Ovary (tissue), 9 donors: ENCODE measurements around the gene AFAP1L2. TPM values are rescaled to one million over a fixed set of nuclear protein-coding genes. Genes with fewer than 3 reads are reported as not detected.

Source experiments
- DNase-seq, 5 donors: peaks; one replicate each; pipeline ENCODE4 v3.0.0-alpha.2; 2019 to 2020
- H3K27ac ChIP-seq, 2 donors: fragments of 200-600 bp; one replicate each; pipeline versions ENCODE4 v1.5.1 to v1.8.0; 2019 to 2022
- H3K27me3 ChIP-seq: fragments of 200-600 bp; one replicate; pipeline ENCODE4 v1.8.0; 2022
- H3K36me3 ChIP-seq: fragments of 200-600 bp; sonication (generic); one replicate; pipeline ENCODE4 v1.5.1; 2019
- H3K4me1 ChIP-seq: one replicate; pipeline ENCODE4 v1.8.1; 2013; ENCODE audit warnings: mild to moderate bottlenecking, moderate library complexity; ENCODE audit not compliant: insufficient read depth
- H3K4me3 ChIP-seq: fragments of 200-600 bp; sonication (generic); one replicate; pipeline ENCODE4 v1.5.1; 2017
- H3K9me3 ChIP-seq, 2 donors: fragments of 200-600 bp in 1 of 2; sonication (generic) in 1 of 2; one replicate each; pipeline versions ENCODE4 v1.5.1 to v1.8.1; 2013 to 2019; ENCODE audit warnings: mild to moderate bottlenecking in 1 of 2, moderate library complexity in 1 of 2
- CTCF ChIP-seq, 3 donors: fragments of 450-650 bp in 2 of 3; fragments of 200-600 bp in 1 of 3; IDR thresholded peaks; one replicate each; pipeline versions ENCODE4 v1.5.1 to v1.8.0; 2016 to 2022; ENCODE audit warnings: antibody characterized with exemption in 3 of 3, mild to moderate bottlenecking in 1 of 3
- EP300 ChIP-seq: sonication (generic); formaldehyde crosslinking; IDR thresholded peaks from one replicate; pipeline ENCODE4 v1.6.1; 2017; ENCODE audit warnings: antibody characterized with exemption
- POLR2A ChIP-seq: fragments of 450-650 bp; IDR thresholded peaks from one replicate; pipeline ENCODE4 v1.6.1; 2017; ENCODE audit warnings: antibody characterized with exemption, mild to moderate bottlenecking, moderate library complexity
- WGBS, 3 donors: extraction: QIAGEN DNeasy Blood & Tissue Kit in 1 of 3; methylation state at CpG; one replicate each; pipeline versions ENCODE4 v1.1.5 to v1.1.7; 2013 to 2017; 5-methylcytosine and 5-hydroxymethylcytosine counted together
- intact Hi-C, 4 donors: fragments of 100-400 bp; cut with DNase I; formaldehyde crosslinking; loops; one replicate each; pipeline versions ENCODE4 v1.11.0 to v1.15.1; 2022 to 2023
- polyA plus RNA-seq, 2 donors: library from polyadenylated mRNA; stranded (reverse); fragments of 200-250 nt in 1 of 2; fragments of 350-450 nt in 1 of 2; fragmentation: Illumina TruSeq in 1 of 2; extraction: RNeasy Lipid Tissue Mini Kit (QIAGEN cat#74804) in 1 of 2; gene quantifications; one replicate each; pipeline ENCODE4 v1.2.3, GENCODE V29; 2013 to 2014
- total RNA-seq, 7 donors: library from RNA; depleted of rRNA in 2 of 7; stranded (reverse); fragments of >200 nt in 2 of 7; fragmentation: NEBNext Ultra II Directional in 3 of 7; extraction: Animal tissue kit (Norgen Biotek cat#: 25700) in 3 of 7; gene quantifications; one replicate each; pipeline versions ENCODE4 v1.1.0 to v1.2.4, GENCODE V29; 2016 to 2023
- donor health status: DM: no; HTN: no; CAD: no; lungs with moderate emphysema.
- donor health status: DM: no; HTN: no; CAD: no.
- donor health status: Bipolar disorder and iron deficiency.
- donor health status: DM: yes; HTN: yes; CAD: no.
- donor health status: DM: no; HTN: no; CAD: no.
- donor health status: DM: yes; HTN: yes; CAD: no.

The AFAP1L2 gene
- total and polyA plus RNA-seq, 9 donors = 9.8 to 53.7 (median 23.3) TPM

GRCh38 chr10:114359953-114360345 lies 44.4 kb downstream of the AFAP1L2 start:
- Histone ChIP-seq H3K9me3 (no peaks in the 10 kb centered on the region), H3K36me3 (no peaks in the 10 kb centered on the region), H3K27me3 (no peaks in the 10 kb centered on the region), H3K27ac (no peak overlapping the region), H3K4me3 (no peak overlapping the region), H3K4me1 (peaks cover 9% of the 10 kb centered on the region)
- intact Hi-C loops = no loop called here
- WGBS, 3 donors = 80 to 92% (median 84%) methylated on average over 2 of the region's 2 CpGs
- DNase-seq = no peak
- TF ChIP-seq CTCF (IDR thresholded peaks at IDR 0.05) (no peak), EP300 (no peak), POLR2A (no peak)

- intact Hi-C loops = no loop called here
- Histone ChIP-seq H3K4me3 (no peak overlapping the region), H3K27me3 (no peaks in the 10 kb centered on the region), H3K4me1 (peaks cover 9% of the 10 kb centered on the region), H3K36me3 (no peaks in the 10 kb centered on the region), H3K27ac (no peak overlapping the region), H3K9me3 (no peaks in the 10 kb centered on the region)
- TF ChIP-seq POLR2A = no peak
- WGBS, 3 donors = 82 to 96% (median 89%) methylated on average over 3 of the region's 3 CpGs
- no peak for DNase-seq
Observed at GRCh38 chr10:114359041-114359952, 45.0 kb downstream of the AFAP1L2 start.

- no peak for TF ChIP-seq CTCF (IDR thresholded peaks at IDR 0.05)
- TF ChIP-seq POLR2A = no peak
- no peak for TF ChIP-seq EP300
- no peaks in the 10 kb centered on the region for H3K36me3 ChIP-seq
- H3K4me1 ChIP-seq = peaks cover 13% of the 10 kb centered on the region
- no peak overlapping the region for H3K4me3 ChIP-seq
- H3K27me3 ChIP-seq = no peaks in the 10 kb centered on the region
- no peak for DNase-seq
- intact Hi-C loops = no loop called here
- H3K9me3 ChIP-seq = no peaks in the 10 kb centered on the region
- peak overlapping the region in 1 of 2 donors; percentile 23 for H3K27ac ChIP-seq
- WGBS, 3 donors = 12 to 25% (median 22%) methylated on average over 2 of the region's 2 CpGs
Observed at GRCh38 chr10:114357515-114357996, 46.7 kb downstream of the AFAP1L2 start.

GRCh38 chr10:114356751-114357514 lies 47.4 kb downstream of the AFAP1L2 start:
- Histone ChIP-seq H3K27ac (peak overlapping the region in 1 of 2 donors; percentile 23), H3K9me3 (no peaks in the 10 kb centered on the region), H3K4me3 (no peak overlapping the region), H3K27me3 (no peaks in the 10 kb centered on the region), H3K4me1 (peaks cover 13% of the 10 kb centered on the region), H3K36me3 (no peaks in the 10 kb centered on the region)
- intact Hi-C loops = no loop called here
- peak in 1 of 5 donors; percentile 35 for DNase-seq
- WGBS, 3 donors = 0 to 10% (median 6%) methylated on average over 3 of the region's 3 CpGs
- TF ChIP-seq EP300 = no peak
- no peak for TF ChIP-seq CTCF (IDR thresholded peaks at IDR 0.05)
- TF ChIP-seq POLR2A = no peak
